Stimulated activated CD4-positive, alpha-beta T cell treated with anti-CD3 and anti-CD28 coated beads, Interleukin-4, amount 100 ng/mL, for 4 hours (primary cell): ENCODE results near the gene HAAO.
"Not testable (repeated sequence)": the region's sequence is repeated elsewhere in the genome, so short reads cannot be mapped to it uniquely, and the experiment has no call there.

Experiments used
- DNase-seq, 2 experiments: peaks; one replicate each; pipeline ENCODE4 v3.0.0-alpha.2; 2020

HAAO gene

DNA sequence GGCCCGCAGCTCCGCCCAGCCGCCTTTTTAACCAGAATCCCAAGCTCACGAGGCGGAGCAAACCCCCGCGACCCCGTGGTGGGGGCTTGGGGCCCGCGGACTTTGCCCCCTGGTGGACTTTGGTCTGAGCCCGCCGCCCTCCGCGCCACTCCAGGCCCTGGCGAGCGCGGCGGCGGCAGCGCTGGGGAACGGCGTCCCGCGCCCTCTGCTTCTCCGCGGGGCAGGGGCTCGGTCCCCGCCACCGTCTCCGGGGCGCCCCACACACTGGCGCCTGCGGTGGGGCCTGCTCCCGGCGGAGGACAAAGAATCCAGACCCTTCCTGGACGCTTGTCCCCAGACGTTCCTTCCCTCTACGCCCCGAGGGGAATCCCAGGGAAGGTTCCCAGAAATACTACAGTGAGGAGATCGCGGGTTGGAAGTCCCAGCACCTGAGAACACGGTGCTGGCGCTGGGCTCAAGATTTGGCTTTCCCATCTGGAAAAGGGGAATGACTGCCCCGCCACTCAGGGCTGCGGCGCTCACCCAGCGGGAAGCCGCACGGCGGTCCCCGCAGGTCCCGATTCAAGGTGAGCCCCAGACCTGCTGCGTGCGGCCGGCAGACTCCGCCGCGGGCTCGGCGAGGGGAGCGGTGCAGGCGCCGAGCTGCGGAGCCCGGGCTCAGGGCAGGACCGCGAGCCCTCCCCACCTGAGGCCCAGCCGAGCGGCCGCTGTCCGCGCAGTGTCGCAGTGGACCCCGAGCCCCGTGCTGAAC lies at the start of gene HAAO:
Gene HAAO (minus strand): TSS at position 1 of the 751 bp plus-strand sequence. CDS start 47 bp downstream, outside the sequence.
- no peak for DNase-seq

DNA sequence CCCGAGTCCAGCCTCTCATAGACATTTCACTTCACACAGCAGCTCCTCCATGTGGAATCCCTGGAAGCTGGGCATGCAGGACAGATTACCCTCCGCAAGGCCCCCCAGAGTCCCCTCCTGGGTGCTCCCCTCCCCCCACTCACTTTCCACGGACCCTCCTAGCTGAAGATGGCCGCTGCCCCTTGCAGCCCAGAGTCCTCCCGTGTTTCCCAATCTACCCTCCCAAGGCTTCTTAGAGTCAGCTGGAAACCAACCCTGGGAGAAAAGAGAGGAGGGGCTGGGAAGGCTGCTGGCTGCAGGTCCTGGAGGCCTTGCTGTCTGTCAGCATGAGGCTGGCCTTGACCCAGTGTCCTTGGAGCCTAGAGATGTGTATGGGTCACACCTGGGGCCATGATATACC lies 49.0 kb upstream of the HAAO start:
- no peak for DNase-seq

DNA sequence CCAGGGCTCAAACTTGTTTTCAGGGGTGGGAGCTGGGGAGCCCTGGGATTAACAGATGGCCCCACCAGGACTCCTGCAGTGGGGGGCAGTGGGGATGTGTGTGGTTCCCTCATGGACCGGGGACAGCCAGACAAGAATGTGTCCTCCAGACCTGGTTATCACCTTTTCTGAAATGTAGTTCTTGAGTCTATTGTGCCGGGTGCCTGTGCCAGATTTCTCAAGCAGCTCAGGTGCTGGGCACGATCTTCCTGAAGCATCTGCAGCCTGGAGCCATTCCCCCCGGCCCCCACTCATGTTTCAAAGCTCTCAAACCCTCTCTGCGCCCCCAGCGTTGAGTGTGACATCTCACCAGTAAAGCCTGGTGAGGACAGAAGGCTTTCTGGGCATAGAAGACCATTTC lies 48.4 kb upstream of the HAAO start:
- no peak for DNase-seq

GRCh38 chr2:42839809-42840501 lies 47.6 kb upstream of the HAAO start:
- DNase-seq: no peak

DNA sequence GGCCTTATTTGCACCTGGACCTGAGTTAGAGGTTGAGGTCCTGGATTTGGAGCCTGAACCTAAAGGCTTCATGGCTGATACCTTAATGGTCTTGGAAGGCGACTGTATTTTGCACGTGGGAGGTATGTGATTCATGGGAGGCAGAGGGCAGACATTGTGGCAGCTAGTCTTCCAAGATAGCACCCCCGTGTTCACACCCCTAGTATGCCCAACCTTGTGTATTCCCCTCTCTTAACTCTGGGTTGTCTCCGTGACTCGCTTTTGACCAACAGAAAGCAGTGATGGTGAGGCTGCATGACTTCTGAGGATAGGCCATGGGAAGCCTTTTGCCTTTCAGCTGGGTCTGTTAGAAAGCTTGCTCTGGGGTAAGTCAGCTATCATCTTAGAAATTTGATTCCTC lies 45.8 kb upstream of the HAAO start:
- DNase-seq: no peak

GRCh38 chr2:42835577-42836371 lies 43.4 kb upstream of the HAAO start:
- no peak for DNase-seq

DNA sequence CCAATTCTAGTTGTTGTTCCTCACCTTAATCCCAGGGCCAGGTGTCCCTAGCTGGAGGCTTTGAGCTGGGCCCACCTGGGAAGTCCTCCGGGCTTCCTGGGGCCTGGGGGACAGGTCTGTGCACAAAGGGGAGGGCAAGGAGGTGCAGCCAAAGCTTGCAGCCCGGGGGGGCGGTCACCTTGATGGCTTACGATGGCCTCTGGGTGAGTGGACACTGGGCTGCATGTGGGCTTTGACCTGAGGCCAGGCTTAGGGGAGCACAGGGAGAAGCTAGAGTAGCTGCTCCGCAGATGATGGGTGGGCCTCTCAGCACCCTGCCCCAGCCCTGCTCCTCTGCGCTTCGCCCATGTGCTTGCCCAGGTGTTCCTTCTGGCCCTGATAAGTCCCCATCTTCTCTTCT lies 41.8 kb upstream of the HAAO start:
- DNase-seq: no peak

DNA sequence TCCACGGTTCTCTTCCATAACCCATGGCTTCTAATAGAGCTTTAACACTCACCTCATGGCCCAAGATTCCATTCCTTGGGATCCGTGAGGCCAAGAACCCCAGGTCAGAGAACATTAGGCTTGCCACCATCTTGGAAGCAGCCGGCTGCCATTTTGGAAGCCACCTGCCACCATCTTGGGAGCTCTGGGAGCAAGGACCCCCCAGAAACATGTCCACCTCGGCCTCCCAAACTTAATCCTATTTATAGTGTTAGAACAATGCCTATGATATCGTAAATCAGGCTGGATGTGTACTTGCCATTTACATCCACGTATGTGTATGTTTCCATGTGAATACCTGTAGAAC lies 39.9 kb upstream of the HAAO start:
- DNase-seq: no peak

- DNase-seq: not testable (repeated sequence)
Observed at GRCh38 chr2:42831575-42832288, 39.3 kb upstream of the HAAO start.

- DNase-seq: no peak
Observed at GRCh38 chr2:42830922-42831574, 38.7 kb upstream of the HAAO start.

GRCh38 chr2:42829671-42830440 lies 37.5 kb upstream of the HAAO start:
- DNase-seq: no peak

GRCh38 chr2:42828487-42829425 lies 36.4 kb upstream of the HAAO start:
- peak; percentile 54 to 60 for DNase-seq

DNA sequence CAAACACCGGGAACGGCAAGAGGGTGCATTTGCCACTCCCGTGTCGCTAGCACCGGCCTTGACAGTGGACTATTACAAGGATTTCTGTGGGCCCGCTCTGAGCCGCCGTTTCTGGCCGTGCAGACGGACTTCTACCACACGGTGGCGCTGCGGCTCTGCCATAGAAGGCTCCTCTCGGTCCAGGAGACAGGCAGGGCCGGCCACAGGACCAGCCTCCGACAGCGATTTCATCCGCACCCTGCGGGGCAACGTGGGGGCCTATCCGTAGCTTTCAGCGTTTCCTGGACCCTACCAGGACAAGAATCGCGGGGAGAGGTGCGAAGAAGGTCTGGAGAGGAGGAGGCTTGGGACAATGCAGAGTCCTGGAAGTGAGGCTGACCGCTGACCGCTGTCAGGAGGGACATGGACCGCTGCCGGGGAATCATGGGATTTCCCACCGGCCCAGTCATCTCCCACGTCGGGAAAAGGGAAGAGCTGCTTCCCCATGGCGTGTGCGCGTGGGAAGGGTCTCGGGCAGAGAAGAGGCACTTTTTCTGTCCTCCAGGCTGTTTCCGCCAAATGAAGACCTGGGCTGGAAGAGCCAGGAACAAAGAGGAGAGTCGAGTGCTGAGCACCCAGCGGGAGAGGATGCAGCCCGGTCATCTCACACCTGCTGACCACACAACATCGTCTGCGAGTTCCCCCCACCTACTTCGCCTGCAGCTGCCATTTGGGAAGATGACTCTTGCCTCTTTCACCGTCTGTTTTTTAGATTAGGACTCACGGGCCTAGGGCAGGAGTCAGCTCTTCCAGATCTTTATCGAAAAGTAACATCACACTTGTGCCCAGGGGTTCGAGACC lies 35.5 kb upstream of the HAAO start:
- peak; percentile 64 to 83 for DNase-seq

DNA sequence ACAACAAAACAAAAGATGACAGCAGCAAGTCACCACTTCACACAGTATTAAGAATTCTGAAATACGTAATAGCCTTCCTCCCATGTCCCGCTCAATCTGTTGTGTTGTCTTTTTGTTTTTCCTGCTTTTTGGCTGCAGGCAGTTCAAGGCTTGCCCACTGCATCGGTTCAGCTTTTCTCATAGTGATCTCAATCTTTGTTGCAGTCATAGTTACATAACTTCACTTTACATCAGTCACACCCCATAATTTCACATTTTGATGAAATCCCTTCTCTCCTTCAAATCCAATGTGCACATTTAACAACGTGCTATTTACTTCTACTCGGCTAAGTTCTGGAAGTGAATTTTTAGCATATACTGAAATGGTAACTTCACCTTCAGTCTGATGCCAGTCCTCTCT lies 33.8 kb upstream of the HAAO start:
- DNase-seq: no peak

DNA sequence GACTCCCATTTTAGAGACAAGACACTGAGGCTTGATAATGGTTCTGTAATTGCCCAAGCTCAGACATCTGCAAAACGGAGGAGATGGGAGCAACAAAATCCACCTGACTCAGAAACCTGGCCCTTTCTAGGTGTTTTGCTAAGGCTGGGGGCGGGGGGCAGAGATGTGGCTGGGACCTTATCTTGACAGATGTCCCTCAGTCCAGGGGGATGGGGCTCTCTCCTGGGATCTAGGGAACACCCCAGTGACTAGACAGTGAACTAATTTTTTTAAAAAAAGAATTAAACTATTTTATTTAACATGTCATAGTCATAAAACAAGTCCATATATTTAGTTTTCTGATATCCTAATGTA lies 32.0 kb upstream of the HAAO start:
- DNase-seq: no peak

DNA sequence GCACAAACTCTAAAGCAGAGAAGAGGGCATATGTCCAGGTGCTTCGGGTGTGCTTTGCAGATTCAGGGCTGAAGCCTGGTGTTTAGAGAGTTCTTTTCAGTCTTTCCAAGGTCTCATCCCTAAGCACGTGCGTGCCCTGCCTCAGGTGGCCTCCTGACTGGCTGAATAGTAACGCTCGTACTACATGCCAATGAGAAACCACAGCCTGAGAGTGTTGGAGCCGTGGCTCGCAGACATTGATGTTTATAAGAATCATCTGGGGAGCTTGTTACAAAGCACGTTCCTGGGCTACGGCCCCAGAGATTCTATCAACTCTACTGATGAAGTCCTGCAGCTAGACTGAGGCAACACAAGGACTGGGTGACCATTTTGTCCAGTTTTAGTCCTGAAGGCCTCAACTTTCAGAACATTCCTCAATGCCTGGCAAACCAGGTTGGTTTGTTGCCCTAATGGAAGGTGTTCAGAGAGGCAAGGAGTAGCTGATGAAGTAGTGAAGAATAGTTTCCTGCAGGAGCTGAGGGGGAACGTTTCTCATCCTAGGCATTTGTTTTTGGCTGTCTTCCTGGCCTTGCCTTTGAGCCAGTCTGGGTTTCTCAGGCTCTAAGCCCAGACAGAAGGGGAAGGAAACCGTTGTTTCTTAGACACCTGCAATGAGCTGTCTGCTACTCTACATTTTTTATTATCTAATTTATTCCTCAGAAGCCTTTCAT lies 31.5 kb upstream of the HAAO start:
- DNase-seq: no peak

DNA sequence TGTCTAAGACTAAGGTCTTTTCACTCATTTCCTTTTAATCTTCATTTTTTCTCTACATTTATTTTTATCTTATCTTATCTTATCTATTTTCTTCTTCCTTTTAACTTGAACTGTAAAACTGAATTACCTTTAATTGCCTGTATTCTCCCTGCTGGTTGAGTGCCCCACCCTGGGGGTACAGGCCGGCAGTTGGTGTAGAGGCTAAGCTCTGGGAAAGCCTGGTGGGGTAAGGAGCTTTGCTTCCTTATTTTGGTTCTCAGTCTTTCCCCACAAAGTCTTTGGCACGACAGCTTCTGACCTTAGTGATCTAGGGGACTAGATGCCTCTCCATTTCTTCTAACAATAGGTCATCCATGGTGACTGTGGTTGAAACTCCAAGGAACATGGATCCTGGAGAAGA lies 26.8 kb upstream of the HAAO start:
- DNase-seq: no peak

GRCh38 chr2:42815726-42816125 lies 23.3 kb upstream of the HAAO start:
- no peak for DNase-seq

DNA sequence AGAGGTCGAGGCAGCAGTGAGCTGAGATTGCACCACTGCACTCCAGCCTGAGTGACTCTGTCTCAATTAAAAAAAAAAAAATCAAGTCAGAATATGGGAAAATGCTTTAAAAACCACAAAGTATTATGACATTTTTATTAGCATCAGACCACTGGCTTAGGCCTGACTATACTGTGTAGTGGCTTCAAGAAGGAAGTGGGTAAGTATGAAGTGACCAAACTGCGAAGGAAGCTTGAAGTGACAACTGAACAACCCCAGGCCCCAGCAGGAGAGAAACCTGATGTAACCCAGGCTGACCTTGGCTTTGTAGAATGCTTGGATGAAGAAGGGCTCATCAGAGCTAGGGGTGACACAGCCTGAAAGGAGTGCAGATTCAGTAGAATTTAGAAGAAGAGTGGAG lies 21.4 kb upstream of the HAAO start:
- DNase-seq: no peak
